Osteocyte (in vitro differentiated cells): ENCODE data around the gene CPE. TPM values are rescaled to one million over a fixed set of nuclear protein-coding genes. Genes with fewer than 3 reads are reported as not detected.

ENCODE experiments used
- DNase-seq: peaks from one replicate; pipeline ENCODE4 v3.0.0; 2021; ENCODE audit warnings: mixed read lengths; ENCODE audit not compliant: unreplicated experiment; ENCODE audit errors: extremely low spot score
- H3K27ac Mint-ChIP-seq: one replicate; pipeline ENCODE4 v1.8.0; 2021; ENCODE audit warnings: mild to moderate bottlenecking, mixed read lengths; ENCODE audit not compliant: unreplicated experiment
- H3K27me3 Mint-ChIP-seq: one replicate; pipeline ENCODE4 v1.8.0; 2021; ENCODE audit warnings: mixed read lengths; ENCODE audit not compliant: unreplicated experiment
- H3K36me3 Mint-ChIP-seq: one replicate; pipeline ENCODE4 v1.8.0; 2021; ENCODE audit warnings: mixed read lengths; ENCODE audit not compliant: unreplicated experiment
- H3K4me1 Mint-ChIP-seq: one replicate; pipeline ENCODE4 v1.8.0; 2021; ENCODE audit warnings: mixed read lengths; ENCODE audit not compliant: unreplicated experiment
- H3K4me3 Mint-ChIP-seq: one replicate; pipeline ENCODE4 v1.8.0; 2021; ENCODE audit warnings: mild to moderate bottlenecking, moderate library complexity, mixed read lengths; ENCODE audit not compliant: unreplicated experiment
- H3K9me3 Mint-ChIP-seq: one replicate; pipeline ENCODE4 v1.8.0; 2021; ENCODE audit warnings: mixed read lengths; ENCODE audit not compliant: unreplicated experiment
- total RNA-seq: library from RNA; stranded (reverse); gene quantifications from 2 replicates; pipeline ENCODE4 v1.2.1, GENCODE V29; 2021
- TF ChIP-seq, protein P1 (sequence below): fragments of 200-600 bp; sonication (generic); IDR thresholded peaks from 2 replicates; pipeline ENCODE4 v1.5.0; 2021; ENCODE audit warnings: antibody characterized with exemption, mild to moderate bottlenecking, moderate library complexity

Gene CPE
- total RNA-seq, 1 donor from 2014 or later, result 195 TPM

DNA sequence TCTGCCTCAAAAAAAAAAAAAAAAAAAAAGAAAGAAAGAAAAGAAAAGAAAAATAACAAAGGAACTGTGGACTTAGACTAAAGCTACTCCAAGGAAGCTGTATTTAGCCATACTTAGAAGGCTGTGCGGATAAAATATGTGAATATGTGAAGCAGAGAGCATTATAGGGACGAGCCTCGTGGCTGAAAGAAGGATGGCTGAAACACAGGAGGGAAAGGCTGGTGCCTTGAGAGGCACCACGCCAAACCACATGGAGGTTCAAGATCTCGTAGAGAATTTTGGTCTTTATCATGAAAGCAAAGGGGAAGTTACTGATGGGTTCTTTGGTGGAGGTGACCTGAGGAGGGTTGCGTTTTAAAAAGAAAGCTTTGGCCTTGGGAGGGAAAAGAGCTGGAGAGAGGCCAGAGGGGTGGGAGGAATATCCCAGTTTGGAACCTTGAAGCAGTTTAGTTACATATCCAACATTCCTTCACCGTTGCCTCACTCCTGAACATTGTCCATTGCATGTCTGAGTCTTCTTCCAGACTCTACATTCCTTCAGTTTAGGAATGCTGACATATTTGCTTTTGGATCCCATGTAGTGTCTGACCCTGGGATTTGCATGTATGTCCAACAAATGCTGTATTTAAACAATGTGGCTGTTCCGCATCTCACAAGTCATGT lies 82.5 kb downstream of the CPE start:
- no peak for DNase-seq
- TF ChIP-seq, protein P1, sequence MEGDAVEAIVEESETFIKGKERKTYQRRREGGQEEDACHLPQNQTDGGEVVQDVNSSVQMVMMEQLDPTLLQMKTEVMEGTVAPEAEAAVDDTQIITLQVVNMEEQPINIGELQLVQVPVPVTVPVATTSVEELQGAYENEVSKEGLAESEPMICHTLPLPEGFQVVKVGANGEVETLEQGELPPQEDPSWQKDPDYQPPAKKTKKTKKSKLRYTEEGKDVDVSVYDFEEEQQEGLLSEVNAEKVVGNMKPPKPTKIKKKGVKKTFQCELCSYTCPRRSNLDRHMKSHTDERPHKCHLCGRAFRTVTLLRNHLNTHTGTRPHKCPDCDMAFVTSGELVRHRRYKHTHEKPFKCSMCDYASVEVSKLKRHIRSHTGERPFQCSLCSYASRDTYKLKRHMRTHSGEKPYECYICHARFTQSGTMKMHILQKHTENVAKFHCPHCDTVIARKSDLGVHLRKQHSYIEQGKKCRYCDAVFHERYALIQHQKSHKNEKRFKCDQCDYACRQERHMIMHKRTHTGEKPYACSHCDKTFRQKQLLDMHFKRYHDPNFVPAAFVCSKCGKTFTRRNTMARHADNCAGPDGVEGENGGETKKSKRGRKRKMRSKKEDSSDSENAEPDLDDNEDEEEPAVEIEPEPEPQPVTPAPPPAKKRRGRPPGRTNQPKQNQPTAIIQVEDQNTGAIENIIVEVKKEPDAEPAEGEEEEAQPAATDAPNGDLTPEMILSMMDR, result no peak
- no peaks in the 10 kb centered on the region for H3K9me3 Mint-ChIP-seq
- H3K27me3 Mint-ChIP-seq, result no peaks in the 10 kb centered on the region
- H3K27ac Mint-ChIP-seq, result peak overlapping the region; percentile 87
- no peaks in the 10 kb centered on the region for H3K36me3 Mint-ChIP-seq
- H3K4me3 Mint-ChIP-seq, result peak overlapping the region; percentile 11
- peaks cover 35% of the 10 kb centered on the region for H3K4me1 Mint-ChIP-seq

DNA sequence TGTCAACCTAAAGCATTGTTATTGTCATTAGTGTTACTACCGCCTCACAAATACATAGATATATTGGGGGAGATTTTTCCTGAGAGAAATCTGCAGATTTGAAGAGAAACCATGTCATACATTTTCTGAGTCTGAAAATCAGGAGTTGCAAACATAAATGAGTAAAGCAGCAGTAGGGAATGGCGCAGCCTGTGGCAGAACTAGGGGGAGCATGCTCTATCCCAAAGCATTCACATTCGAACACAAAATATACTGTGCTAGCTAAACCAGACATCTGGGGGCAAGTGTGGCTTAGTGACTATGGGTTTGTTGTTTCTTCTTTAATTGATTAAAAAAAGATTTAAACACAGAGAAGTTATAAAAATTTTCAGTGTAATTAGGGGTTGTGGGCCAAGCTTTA lies 83.2 kb downstream of the CPE start:
- Mint-ChIP-seq H3K36me3 (no peaks in the 10 kb centered on the region), H3K4me1 (peaks cover 35% of the 10 kb centered on the region), H3K27ac (peak overlapping the region; percentile 87), H3K9me3 (no peaks in the 10 kb centered on the region), H3K4me3 (no peak overlapping the region), H3K27me3 (no peaks in the 10 kb centered on the region)
- DNase-seq, result no peak
- TF ChIP-seq, protein P1, result peak; percentile 33

DNA sequence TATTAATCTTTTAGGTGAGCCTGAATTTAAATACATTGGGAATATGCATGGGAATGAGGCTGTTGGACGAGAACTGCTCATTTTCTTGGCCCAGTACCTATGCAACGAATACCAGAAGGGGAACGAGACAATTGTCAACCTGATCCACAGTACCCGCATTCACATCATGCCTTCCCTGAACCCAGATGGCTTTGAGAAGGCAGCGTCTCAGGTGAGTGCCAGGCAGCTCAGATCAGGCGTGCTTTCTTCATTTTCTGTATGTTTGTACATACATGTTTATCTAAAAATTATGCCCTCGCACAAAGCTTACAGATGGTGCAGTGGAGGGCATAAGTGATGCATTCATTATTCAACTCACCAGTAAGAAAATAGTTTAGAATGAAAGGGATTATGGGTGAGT lies 85.6 kb downstream of the CPE start:
- TF ChIP-seq, protein P1, result no peak
- peaks cover 17% of the 10 kb centered on the region for H3K4me1 Mint-ChIP-seq
- DNase-seq, result no peak

DNA sequence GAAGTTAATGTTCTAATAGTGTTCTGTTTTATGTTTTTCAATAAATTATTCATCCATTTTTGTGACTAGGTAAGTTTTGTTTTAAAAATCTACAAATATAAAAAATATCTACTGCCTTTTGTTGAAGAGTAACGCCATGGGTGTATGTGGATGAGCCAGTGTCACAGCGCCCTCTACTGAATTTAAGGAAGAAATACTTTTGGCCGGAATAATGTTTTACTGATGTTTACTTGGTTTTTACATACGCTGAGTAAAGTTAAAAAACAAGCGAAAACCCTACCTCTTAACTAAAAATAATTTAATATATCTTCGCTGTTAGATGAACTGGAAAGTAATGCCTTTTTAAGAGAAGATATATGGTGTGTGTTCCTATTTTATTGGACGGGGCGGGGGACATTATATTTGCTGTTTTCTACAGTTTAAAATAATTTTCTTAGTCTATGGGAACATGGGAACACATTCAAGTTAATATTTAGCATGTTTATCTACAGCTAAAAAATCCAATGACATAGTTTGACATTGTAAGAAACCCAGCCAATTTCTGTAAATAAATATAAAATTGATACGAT lies 86.1 kb downstream of the CPE start:
- H3K9me3 Mint-ChIP-seq, result no peaks in the 10 kb centered on the region
- no peak overlapping the region for H3K4me3 Mint-ChIP-seq
- DNase-seq, result no peak
- H3K36me3 Mint-ChIP-seq, result peaks cover 5% of the 10 kb centered on the region
- H3K27ac Mint-ChIP-seq, result no peak overlapping the region
- TF ChIP-seq, protein P1, result peak; percentile 85
- no peaks in the 10 kb centered on the region for H3K27me3 Mint-ChIP-seq
- peaks cover 17% of the 10 kb centered on the region for H3K4me1 Mint-ChIP-seq

More for the DNA sequence above, 85.6 kb downstream of the CPE start:
- H3K36me3 Mint-ChIP-seq, result peaks cover 5% of the 10 kb centered on the region
- no peak overlapping the region for H3K4me3 Mint-ChIP-seq
- H3K27ac Mint-ChIP-seq, result no peak overlapping the region
- H3K9me3 Mint-ChIP-seq, result no peaks in the 10 kb centered on the region
- H3K27me3 Mint-ChIP-seq, result no peaks in the 10 kb centered on the region

DNA sequence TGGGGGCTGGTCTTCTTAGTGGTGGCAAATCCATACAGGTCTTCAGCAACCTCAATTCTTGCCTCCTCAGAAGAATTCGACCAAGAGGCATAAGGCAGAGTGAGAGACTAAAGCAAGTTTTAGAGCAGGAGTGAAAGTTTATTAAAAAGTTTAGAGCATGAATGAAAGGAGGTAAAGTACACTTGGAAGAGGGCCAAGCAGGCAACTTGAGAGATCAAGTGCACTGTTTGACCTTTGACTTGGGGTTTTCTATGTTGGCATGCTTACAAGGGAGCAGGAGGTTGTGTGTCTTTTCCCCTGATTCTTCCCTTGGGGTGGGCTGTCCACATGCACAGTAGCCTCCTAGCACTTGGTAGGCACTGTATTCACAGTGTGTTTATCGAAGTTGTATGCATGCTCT lies 91.2 kb downstream of the CPE start:
- TF ChIP-seq, protein P1, result no peak
- H3K27me3 Mint-ChIP-seq, result no peaks in the 10 kb centered on the region

More for the DNA sequence above, 91.2 kb downstream of the CPE start:
- no peak overlapping the region for H3K4me3 Mint-ChIP-seq
- H3K36me3 Mint-ChIP-seq, result peaks cover 30% of the 10 kb centered on the region
- no peaks in the 10 kb centered on the region for H3K4me1 Mint-ChIP-seq
- peaks cover 12% of the 10 kb centered on the region for H3K9me3 Mint-ChIP-seq
- H3K27ac Mint-ChIP-seq, result no peak overlapping the region
- no peak for DNase-seq
